COLO668 (cell line): ENCODE measurements around the gene SEPTIN8.

Experiments used
- DNase-seq: peaks from one replicate; lab custom pipeline; 2025; ENCODE audit not compliant: unreplicated experiment; lab: John Stamatoyannopoulos, UW

Gene SEPTIN8

DNA sequence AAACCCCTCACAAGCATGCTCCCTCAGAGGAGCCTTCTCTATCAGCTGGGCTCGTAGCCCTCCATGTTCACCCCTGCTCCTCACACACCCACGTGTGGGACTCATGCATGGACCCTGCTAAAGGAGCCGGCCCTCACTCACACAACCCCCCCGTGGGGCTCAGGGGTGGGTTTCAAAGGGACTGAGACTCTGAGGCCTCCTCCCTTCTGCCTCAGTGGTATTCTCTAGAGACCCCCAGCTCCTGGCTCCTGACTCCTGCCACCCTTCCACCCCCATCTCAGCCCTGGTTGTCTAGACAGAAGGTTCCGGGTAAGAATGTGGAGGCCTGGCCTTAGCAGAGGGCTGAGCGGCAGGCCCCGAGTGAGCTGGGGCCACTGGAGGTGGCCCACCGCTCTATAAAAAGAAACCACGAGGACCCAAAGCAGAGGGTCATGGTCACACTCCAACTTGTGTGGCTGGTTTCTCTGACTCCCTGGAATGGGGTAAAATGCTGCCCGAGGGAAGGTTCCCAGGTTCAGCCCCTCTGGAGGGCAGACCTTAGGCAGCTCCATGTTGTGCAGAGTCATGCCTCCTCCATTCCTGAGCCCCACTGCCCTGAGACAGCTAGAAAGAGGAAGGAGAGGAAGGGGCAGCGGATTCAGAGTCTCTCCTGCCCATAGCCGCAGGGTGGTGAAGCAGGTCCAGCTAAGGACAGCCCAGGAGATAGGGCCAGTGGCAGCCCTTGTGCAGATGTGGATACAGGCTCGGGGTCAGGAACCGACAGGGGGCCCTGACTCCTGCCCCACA lies 10.8 kb downstream of the SEPTIN8 start:
- no peak for DNase-seq

DNA sequence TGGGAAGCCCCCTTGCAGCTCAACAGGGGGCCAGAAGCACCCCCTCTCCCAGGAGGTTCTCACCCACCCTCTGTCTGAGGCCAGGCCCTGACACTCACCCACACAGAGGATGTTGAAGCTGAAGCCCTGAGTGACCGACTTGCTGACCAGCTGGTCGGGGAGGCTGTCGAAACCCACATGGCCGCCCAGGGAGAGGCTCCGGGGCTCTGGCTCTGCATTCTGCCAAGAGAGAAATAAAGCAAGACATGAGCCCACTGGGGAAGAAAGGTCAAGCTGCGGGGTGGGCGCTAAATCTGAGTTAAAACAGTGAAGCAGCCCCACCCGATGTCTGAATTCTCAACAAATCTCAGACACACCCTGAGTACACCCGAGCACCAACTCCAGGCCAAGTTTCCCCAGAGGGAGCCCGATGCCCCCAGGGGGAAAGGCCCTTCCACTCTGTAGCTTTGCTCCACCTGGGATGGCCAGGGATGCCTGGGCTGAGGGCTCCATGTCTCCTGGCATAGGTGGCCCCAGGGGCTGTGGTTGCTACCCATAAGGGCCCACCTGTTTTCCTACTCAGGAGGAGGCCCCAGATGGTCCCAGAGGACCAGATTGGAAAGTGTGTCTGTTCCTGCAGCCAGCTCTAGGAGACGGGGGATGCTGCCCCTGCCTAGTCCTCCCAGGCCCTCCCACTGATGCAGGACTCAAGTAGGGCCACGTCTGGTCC lies 11.6 kb downstream of the SEPTIN8 start:
- no peak for DNase-seq

DNA sequence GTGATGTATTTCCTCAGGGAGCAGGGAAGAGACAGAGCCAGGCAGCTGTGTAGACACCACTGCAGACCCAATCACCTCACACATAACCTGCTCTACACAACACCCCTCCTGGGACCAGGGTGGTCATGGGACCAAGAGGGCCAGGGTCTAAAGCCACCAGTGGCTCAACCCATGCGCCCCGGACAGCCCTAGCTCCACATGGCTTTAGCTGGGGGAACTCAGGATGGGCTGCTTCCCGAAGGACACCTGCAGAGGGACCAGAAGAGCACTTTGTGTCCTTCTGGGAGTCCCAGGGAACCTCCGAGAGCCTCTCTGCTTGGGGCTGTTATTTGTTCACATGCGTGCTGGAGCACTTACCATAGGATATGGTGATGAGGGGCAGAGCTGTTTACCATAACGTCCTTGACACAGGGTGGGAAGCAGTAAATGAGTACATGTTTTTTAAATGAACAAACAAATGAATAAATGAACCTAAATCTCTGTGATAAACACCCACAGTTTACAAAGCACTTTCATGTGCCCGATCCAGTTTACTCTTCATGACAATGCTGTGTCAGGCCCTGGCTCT lies 12.3 kb downstream of the SEPTIN8 start:
- DNase-seq, result no peak

DNA sequence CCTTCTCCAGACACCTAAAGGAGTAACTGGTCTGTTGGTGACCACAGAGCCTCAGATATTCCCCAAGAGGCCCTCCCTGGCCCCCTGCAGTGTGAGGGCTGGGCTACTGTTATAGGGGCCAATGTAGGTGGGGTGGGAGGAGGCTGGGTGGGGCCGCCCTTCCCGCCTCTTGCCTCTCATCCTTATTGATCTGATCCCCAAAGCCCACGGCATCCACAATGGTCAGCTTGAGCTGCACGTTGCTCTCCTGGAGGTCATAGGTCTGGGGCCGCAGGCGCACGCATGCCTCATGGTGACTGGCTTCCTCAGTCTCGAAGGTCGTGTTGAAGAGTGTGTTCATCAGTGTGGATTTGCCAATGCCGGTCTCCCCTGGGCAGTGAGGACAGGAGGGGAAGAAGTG lies 13.0 kb downstream of the SEPTIN8 start:
- no peak for DNase-seq

DNA sequence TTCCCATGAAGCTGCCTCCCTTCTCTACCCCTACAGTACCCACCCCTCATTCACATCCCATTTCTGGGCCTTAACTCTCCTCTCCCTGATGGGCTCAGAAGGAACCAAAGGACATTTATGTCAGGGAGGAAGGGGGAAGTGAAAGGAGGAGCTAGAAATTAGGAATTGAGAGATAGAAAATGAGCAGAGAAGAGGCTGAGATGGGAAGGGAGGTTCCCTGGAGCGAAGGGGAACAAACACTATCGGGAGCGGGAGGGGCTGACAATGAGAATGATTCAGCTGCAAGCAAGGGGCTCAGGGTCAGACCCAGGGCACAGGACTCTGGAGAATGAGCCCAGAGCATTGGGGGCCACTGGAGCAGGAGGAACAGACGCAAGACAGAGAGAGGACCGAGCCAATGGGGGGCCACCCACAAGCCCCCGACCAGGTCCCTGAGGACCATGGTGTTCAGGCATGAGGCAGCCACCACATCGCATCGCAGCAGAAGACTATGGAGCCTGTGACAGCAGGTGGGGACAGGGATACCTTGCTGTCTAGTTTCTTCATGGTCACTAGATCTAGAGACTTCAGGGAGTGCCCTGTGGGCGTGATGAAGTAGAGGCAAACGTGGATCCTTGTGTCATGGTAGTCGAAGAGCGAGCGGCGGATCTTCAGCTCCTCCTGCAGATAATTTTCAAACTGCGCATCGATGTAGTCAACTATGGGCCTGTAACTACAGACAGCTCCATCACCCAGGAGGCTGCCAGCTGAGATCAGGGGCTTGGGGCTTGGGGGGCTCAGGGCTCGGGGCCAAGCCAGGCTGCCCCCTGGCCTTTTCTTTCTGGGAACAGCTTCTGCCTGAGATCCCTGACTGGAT lies 13.6 kb downstream of the SEPTIN8 start:
- DNase-seq, result no peak

DNA sequence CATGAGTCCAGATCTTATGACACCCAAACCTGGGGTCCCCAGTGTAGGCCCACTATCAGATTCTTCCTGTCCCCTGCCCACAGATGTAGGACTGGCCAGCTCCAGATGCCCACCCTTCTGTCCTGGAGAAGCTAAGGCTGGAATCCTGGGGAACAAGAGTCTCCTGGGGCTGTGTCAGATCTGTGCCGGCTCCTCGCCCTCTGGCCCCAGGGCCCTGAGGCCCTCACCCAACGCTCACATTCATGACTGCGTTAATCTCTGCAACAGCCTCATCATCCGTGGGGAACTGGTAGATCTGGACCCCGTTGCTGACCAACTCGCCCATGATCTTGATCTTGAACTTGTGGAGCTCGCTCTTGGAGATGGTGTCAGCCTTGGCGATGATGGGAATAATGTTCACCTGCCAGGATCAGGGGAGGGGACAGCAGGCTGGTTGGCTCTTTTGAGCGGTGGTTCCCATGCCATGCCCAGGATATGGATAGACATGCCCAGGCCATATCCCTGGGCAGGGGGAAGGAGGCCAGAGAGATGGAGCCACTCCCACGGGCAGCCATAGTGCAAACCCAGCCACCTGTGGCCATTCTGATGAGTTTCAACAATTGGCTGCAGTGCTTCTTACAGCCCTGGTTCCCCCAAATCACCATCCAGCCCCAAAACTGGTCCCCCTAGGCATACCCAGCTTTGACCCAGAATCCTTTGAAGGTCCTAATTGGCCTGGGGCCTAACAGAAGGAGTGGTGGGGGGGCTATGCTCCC lies 14.6 kb downstream of the SEPTIN8 start:
- DNase-seq, result no peak

DNA sequence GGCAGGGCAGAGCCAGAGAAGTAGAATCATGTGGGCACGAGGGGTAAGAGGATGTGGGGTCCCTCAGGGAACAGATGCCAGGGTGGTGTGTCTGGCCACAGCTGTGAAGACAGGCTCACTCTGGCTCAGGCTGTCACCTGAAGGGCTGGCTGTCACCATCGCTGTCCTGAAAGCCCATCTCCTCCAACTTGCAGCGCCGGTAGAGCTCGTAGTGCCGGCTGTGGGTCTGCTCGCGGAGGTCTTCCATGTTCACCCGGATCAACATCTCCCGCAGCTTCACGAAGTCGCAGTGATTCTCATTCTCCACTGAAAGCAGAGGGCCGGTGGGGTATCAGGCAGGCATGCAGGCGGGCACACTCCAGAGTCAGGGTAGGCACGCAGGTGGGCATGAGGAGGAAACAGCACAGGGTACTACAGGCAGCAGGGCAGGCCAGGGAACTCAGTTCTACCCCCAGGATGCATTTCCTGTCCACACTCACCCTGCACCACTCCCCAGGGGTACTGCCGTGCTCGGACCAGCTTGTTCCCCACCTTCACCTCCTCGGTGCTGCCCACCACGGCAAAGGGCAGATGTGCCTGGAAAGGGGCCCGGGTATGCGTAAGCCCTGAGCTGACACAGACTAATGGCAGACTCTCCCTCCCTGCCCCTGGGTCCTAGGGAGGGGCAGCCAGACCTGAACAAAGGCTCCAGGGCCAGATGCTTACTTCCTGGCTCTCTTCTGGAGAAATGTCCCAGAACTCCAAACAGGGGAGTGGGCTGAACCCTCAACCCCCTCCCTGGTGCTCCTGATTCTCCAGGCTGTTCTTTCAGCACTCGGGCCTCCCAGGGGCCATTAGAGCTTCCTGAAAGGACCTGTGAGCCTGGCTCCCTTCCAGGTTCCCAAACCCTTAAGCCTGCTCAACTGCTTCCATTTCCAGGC lies 15.5 kb downstream of the SEPTIN8 start:
- DNase-seq, result no peak

DNA sequence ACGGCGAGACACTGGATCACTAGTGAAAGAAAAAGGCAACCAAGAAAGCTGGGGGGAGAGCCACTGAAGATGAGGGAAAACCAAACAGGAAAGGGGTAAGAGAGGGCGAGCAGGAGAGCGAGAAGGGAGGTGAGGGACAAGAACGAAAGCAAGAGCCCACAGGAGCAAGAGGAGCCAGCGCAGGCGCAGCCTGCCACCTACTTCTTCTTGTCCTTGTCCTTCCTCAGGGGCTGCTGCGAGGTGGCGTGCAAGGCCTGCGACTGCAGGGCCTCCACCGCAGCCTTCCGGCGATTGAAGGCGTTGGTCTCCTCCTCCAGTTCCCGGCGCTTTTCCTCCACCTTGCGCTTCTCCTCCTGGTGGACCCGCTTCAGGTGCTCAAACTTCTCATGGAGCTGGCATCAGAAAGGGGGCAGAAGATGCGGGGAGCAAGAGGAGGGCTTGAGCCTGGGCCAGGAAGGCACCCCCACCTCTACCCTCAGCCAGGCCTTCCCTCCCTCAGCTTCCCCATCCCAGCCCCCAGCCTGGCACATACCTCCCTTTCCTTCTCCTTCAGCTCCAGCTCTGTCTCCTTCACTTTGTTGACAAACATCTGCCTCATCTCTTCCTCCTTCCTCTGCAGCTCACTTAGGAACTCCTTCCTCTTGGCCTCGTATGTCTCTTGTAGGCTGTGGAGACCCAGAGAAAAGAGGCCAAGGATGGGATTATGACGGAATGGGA lies 16.3 kb downstream of the SEPTIN8 start:
- DNase-seq, result no peak

DNA sequence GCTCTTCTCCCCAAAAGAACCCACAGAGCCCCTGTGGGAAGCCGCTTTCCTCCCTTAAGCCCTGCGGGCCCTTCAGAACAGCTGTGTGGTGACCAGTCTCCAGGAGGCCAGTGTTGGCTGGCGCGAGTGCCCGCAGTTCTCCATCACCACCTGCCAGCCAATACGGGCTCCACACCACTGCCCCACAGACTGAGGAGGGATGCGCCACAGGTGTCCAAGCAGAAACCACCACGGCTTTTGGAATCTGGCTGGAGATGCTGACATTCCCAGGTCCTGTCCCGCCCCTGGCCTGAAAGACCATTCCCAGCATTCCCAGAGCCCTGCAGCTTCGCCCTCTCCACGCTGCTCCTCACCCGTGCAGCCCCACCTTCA lies 17.0 kb downstream of the SEPTIN8 start:
- no peak for DNase-seq

DNA sequence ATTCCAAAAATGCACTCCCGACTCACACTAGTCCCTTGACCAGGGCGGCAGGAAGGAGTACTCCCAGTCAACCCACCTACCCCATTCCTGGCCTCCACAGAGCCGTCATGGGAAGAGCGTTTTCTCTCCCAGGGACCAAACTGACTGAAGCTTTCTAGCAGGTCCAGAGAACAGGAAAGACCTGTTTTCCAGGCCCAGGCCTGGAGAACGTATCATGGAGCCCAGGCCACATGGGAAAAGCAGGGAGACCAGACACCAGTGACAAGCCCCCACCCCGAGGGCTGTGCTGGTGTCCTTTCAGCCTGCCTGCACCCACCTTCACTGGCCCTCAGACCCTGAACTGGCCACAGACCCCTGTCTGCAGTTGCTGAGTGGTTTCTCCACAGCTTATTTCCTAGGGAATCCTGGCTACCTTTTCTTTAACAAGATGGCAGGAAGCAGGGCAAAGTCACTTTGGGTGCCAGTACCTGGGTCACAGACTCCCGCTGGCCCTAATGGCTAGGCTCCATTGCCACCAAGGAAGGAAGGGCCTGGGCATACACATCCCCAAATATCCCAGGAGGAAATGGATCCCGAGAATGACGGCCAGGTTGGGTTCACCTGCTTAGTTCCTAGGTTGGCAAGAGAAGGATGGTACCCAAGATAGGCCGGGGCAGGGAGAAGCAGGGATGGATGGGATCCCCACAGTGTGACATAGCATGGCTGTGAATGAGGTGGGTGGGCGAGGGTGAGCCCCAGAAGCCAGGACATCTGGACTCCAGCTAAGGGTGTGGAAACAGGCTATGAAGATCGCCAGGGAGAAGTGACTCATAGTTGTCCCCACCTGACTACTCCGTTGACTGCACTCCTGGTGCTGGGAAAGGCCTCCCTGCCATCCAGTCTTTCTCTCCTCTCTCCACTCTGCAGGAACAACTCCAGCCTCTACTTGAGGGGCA lies 17.7 kb downstream of the SEPTIN8 start:
- DNase-seq, result no peak

DNA sequence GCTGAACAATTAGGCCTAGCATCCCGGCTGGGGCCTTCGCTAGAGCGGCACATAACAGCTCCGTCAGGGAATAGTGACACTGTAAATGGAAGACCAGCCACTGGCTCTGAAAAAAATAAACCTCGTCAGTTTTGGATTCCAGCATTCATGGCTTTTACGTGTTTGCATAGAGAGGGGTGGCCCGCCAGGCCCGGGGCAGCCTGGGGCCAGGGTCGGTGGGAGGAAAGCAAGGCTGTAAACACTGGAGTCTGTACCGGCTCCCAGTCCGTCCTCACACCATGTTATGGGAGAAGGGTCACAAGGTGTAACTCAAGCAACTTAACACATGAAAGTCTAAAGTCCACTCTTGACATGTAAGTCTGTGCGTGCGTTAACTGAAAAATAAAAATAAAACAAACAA lies 18.6 kb downstream of the SEPTIN8 start:
- DNase-seq, result no peak

DNA sequence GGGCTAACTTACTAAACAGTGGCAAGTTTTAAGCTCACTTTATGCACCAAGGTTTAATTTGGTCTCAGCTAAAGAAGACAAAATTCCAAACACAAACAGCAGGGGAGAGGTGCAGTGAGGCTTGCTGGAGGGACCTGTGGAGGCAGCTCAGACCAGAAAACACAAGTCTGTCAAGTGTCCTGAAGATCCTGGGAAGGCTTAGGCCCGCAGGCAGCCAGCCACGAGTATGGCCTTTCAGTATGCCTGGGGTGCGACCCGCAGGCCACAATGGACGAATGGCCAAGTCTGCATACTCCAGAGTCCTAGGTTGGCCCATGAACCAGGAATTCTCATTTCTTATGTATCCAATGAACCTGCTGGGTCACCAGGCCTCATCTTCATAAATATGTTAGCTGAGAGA lies 20.5 kb downstream of the SEPTIN8 start:
- DNase-seq, result no peak

DNA sequence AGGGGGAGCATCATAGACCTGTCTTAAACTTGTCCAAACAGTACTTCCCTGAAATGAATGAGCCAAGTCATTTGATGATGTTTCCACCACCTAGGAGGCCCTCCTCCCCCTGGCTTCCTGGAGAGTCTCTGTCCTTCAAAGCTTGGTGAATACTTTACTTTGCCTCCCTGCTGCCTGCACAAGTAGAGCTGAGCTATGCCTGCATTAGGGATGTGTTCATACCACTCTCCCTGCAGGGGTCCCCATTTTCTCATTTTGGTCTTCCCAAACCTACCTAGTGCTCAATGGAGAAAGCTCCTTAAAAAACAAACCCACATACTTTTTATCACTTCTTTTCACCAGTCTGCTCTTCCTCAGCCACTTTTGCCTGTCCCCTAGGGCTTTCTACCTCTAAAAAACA lies 22.1 kb downstream of the SEPTIN8 start:
- no peak for DNase-seq

DNA sequence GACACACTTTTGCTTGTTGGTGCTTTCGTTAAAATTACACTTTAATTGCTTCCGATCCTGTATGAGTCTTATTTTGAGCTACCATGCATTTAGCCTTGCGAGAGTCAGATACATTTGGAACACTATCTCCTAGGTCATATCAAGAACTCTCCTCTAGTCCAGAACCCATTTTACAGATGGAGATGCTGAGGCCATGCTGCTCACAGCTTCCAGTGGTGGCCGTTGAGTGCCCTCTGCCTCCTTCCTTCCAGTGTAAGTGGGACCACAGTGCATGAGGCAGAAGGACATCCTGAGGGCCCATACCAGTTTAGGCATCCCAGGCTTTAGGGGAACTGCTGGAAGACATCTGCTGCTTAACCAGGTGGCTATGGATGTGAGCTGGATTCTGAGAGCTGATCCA lies 22.9 kb downstream of the SEPTIN8 start:
- DNase-seq, result no peak

DNA sequence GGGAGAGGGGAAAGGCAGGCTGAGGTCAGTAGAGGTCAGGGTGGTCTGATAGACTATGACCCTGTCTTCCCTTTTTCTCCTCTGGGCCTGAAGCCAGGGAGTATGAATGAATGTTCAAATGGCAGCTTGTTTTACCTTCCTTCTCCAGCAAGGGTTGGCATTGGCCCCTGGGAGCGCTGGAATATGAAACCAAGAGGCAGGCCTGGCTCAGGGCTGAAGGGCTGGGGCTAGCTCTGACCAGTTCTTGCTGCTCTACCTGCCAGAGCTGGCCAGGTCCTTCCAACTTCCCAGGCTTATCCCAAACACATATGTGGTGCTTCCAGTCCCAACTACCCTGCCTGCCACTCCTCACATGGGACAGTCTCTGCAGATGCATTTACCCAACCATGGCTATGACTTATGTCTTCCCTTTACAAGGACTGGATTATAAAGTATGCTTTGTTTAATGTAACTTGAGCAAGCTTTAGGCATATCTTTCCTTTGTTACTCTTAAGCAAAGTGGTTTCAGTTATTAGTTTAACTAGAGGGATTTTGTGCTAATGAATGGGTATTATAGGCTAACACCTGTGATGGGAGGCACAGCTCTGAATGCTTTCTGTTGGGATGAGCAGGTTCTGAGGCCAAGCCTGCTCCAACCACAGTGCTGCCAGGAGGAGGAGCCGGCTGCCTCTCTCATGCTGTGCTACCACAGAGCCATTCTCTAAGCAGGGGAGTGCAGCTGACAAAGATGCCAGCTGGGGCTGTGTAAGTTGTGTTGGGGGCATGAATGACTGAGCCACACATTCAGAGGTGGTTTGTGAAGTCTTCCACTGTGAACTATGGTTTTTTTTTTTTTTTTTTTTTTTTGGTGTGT lies 23.7 kb downstream of the SEPTIN8 start:
- DNase-seq, result no peak

DNA sequence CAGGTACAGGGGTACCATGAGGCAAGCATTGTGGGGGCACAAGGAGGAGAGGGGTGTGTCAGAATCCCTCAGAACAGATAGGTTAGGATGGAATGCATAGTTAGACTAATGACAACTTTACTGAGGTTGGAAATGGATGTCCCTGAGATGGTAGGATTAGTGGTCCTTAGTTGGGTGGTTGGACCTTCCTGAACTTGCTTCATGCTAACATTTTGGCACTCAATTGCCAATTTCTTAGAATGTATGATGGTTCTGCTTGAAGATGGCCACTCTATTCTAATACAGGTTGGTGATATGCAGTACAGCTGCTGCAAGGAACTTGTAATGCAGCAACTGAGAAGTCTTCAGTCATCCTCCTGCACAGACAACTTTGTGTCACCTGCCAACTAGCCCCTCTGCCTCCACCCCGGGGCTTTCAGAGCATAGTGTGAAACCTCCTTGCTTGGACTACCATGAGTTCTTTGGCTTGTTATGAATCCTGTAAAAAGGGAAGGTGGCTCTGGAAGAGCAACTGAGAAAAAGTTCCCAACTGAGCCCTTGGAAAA lies 24.4 kb downstream of the SEPTIN8 start:
- no peak for DNase-seq
